ENCODE measurements around the gene SMIM14.

- no peak for TF ChIP-seq POLR2A (IDR thresholded peaks at IDR 0.05; ENCODE audit: low read length)
- TF ChIP-seq GATA1 (IDR thresholded peaks at IDR 0.05; ENCODE audit: low read depth, low read length): no peak
Observed at GRCh38 chr4:39638354-39639239, at the start of gene SMIM14.
